Stomach (tissue), 4 donors: ENCODE data around the gene MT1M.

Experiments
- CTCF ChIP-seq, 7 experiments: fragments of 450-650 bp in 4 of 7; fragments of 200-600 bp in 3 of 7; sonication (generic) in 3 of 7; IDR thresholded peaks; one replicate each; pipeline ENCODE4 v1.5.1; 2016 to 2019; ENCODE audit warnings: antibody characterized with exemption in 7 of 7, control low read depth in 2 of 7, mild to moderate bottlenecking in 1 of 7
- EP300 ChIP-seq: sonication (generic); formaldehyde crosslinking; IDR thresholded peaks from one replicate; pipeline ENCODE4 v1.6.1; 2017; ENCODE audit warnings: antibody characterized with exemption
- POLR2A ChIP-seq, 4 donors: fragments of 450-650 bp; IDR thresholded peaks; one replicate each; pipeline ENCODE4 v1.6.1; 2016; ENCODE audit warnings: antibody characterized with exemption in 4 of 4, control low read depth in 2 of 4, mild to moderate bottlenecking in 1 of 4, moderate library complexity in 1 of 4
- POLR2AphosphoS5 ChIP-seq, 3 donors: sonication (generic); formaldehyde crosslinking; IDR thresholded peaks; one replicate each; pipeline ENCODE4 v1.6.1; 2016; ENCODE audit warnings: antibody characterized with exemption in 3 of 3

- TF ChIP-seq CTCF (IDR thresholded peaks at IDR 0.05), result no peak
- TF ChIP-seq POLR2A (IDR thresholded peaks at IDR 0.05), result no peak
- no peak for TF ChIP-seq EP300
- no peak for TF ChIP-seq POLR2AphosphoS5 (IDR thresholded peaks at IDR 0.05)
Measured at GRCh38 chr16:56601325-56601724, 31.1 kb upstream of the MT1M start.
